Left lung (tissue), 10 donors: ENCODE data around the gene PKD1. TPM values are rescaled to one million over a fixed set of nuclear protein-coding genes. Genes with fewer than 3 reads are reported as not detected.

Source experiments
- ATAC-seq: fragments of 200-7000 bp; cut with Tn5 transposase; one replicate; pipeline ENCODE4 v1.9.1; 2020; ENCODE audit warnings: moderate library complexity
- DNase-seq, 4 donors: peaks; one replicate each; pipeline ENCODE4 v3.0.0-alpha.2; 2013 to 2020
- H3K27ac ChIP-seq, 2 donors: fragments of 200-600 bp; sonication (generic) in 1 of 2; one replicate each; pipeline versions ENCODE4 v1.5.0 to v1.8.0; 2020 to 2021
- H3K27me3 ChIP-seq, 2 donors: fragments of 200-600 bp; sonication (generic) in 1 of 2; one replicate each; pipeline versions ENCODE4 v1.5.0 to v1.8.0; 2020 to 2021
- H3K36me3 ChIP-seq, 2 donors: fragments of 200-600 bp; sonication (generic) in 1 of 2; one replicate each; pipeline versions ENCODE4 v1.5.0 to v1.8.0; 2020 to 2021
- H3K4me1 ChIP-seq, 2 donors: fragments of 200-600 bp; one replicate each; pipeline ENCODE4 v1.8.0; 2021
- H3K4me3 ChIP-seq, 2 donors: fragments of 200-600 bp; sonication (generic) in 1 of 2; one replicate each; pipeline versions ENCODE4 v1.5.0 to v1.8.0; 2020 to 2021; ENCODE audit warnings: mild to moderate bottlenecking in 1 of 2
- H3K9me3 ChIP-seq, 2 donors: fragments of 200-600 bp; sonication (generic) in 1 of 2; one replicate each; pipeline versions ENCODE4 v1.5.0 to v1.8.0; 2020 to 2021
- intact Hi-C, 2 donors: fragments of 100-400 bp; cut with DNase I; formaldehyde crosslinking; loops; one replicate each; pipeline versions ENCODE4 v1.11.2 to v1.14.2; 2022
- polyA plus RNA-seq, 6 donors: library from polyadenylated mRNA; unstranded; fragments of 120-200 nt; gene quantifications; one replicate each; pipeline ENCODE4 v1.2.1, GENCODE V29; 2013; ENCODE audit not compliant: insufficient read length in 6 of 6
- total RNA-seq, 2 donors: library from RNA; stranded (reverse); fragmentation: NEBNext Ultra II Directional; extraction: Animal tissue kit (Norgen Biotek cat#: 25700); gene quantifications; one replicate each; pipeline ENCODE4 v1.2.1, GENCODE V29; 2021
- TF ChIP-seq, protein P1 (sequence below), 2 donors: fragments of 200-600 bp; sonication (generic) in 1 of 2; IDR thresholded peaks; one replicate each; pipeline versions ENCODE4 v1.5.0 to v1.8.0; 2021; ENCODE audit warnings: antibody characterized with exemption in 2 of 2
- donor health status: DM: no; HTN: yes; CAD: no.
- donor health status: DM: no; HTN: no; CAD: no.

The PKD1 gene
- total and polyA plus RNA-seq, 8 donors, result 63.2 to 165 (median 101) TPM

DNA sequence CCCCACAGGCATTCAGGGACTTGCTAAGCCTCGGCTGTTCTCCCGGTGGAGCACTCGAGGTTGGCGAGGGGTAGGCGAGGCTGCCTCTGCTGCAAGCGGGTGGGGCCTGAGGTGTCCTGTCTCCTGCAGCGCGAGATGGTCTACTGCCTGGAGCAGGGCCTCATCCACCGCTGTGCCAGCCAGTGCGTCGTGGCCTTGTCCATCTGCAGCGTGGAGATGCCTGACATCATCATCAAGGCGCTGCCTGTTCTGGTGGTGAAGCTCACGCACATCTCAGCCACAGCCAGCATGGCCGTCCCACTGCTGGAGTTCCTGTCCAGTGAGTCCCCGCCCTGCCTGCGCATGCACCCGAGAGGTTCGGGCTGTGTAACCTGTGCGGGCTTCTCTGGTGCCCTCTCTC, 61.6 kb downstream of the PKD1 start:
- Histone ChIP-seq H3K9me3 (no peaks in the 10 kb centered on the region), H3K36me3 (peaks cover 0 to 97% of the 10 kb centered on the region in 2 donors), H3K4me3 (no peak overlapping the region), H3K4me1 (no peaks in the 10 kb centered on the region), H3K27ac (no peak overlapping the region), H3K27me3 (no peaks in the 10 kb centered on the region)
- no peak for DNase-seq
- intact Hi-C loops, result no loop called here
- no peak for ATAC-seq
- TF ChIP-seq, protein P1, sequence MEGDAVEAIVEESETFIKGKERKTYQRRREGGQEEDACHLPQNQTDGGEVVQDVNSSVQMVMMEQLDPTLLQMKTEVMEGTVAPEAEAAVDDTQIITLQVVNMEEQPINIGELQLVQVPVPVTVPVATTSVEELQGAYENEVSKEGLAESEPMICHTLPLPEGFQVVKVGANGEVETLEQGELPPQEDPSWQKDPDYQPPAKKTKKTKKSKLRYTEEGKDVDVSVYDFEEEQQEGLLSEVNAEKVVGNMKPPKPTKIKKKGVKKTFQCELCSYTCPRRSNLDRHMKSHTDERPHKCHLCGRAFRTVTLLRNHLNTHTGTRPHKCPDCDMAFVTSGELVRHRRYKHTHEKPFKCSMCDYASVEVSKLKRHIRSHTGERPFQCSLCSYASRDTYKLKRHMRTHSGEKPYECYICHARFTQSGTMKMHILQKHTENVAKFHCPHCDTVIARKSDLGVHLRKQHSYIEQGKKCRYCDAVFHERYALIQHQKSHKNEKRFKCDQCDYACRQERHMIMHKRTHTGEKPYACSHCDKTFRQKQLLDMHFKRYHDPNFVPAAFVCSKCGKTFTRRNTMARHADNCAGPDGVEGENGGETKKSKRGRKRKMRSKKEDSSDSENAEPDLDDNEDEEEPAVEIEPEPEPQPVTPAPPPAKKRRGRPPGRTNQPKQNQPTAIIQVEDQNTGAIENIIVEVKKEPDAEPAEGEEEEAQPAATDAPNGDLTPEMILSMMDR (IDR thresholded peaks at IDR 0.05), result no peak

DNA sequence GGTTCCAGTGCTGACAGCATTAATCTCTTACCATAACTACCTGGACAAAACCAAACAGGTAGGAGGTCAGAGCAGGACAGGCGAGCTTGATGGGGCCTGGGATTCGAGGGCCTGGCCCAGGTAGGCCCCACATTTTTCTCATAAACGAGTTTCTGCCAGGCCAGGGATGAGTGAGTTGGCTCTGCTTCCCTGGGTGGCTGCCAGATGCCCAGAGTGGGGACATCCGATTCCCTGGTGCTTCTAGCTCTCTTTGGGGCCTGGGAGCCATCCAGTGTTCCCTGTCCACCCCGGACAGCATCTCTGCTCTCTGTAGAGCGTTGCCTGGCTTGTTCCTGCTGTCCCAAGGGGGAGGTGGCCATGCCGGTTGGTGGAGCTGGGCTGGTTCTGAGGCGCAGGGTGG, 62.8 kb downstream of the PKD1 start:
- no peak overlapping the region for H3K27ac ChIP-seq
- H3K4me3 ChIP-seq, result no peak overlapping the region
- TF ChIP-seq, protein P1 (IDR thresholded peaks at IDR 0.05), result no peak
- intact Hi-C loops, result no loop called here
- ATAC-seq (no peak), DNase-seq (no peak)
- no peaks in the 10 kb centered on the region for H3K4me1 ChIP-seq
- no peaks in the 10 kb centered on the region for H3K27me3 ChIP-seq
- no peaks in the 10 kb centered on the region for H3K9me3 ChIP-seq
- H3K36me3 ChIP-seq, result peaks cover 0 to 97% of the 10 kb centered on the region in 2 donors

DNA sequence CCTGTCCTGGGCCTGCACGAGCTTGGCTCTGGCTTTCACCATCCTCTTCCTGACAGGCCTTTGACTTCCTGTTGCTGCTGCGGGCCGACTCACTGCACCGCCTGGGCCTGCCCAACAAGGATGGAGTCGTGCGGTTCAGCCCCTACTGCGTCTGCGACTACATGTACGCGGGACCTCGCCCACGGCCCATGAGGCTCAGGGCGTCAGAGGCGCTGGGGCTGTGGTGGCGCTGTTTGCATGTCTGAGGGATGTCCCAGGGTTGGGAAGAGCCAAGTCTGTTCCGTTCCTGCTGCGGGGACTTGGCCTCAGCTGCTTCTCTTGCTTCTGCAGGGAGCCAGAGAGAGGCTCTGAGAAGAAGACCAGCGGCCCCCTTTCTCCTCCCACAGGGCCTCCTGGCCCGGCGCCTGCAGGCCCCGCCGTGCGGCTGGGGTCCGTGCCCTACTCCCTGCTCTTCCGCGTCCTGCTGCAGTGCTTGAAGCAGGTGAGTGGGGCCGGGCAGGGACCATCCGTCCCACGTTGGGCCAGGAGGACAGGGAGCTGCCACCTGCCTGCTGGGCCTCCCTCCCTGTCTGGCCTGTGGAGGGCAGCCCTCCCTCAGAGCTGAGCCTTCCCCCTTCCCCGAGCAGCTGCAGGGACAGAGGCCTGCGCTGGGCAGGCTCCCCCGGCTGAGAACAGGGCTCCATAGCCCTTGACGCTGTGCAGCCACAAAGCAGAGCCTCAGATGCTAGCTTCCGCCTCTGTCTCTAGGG, 64.1 kb downstream of the PKD1 start:
- no peaks in the 10 kb centered on the region for H3K9me3 ChIP-seq
- peaks cover 0 to 97% of the 10 kb centered on the region in 2 donors for H3K36me3 ChIP-seq
- no peak overlapping the region for H3K4me3 ChIP-seq
- ATAC-seq (no peak), DNase-seq (no peak)
- intact Hi-C loops, result no loop called here
- H3K27me3 ChIP-seq, result no peaks in the 10 kb centered on the region
- no peak overlapping the region for H3K27ac ChIP-seq
- TF ChIP-seq, protein P1 (IDR thresholded peaks at IDR 0.05), result no peak
- no peaks in the 10 kb centered on the region for H3K4me1 ChIP-seq

DNA sequence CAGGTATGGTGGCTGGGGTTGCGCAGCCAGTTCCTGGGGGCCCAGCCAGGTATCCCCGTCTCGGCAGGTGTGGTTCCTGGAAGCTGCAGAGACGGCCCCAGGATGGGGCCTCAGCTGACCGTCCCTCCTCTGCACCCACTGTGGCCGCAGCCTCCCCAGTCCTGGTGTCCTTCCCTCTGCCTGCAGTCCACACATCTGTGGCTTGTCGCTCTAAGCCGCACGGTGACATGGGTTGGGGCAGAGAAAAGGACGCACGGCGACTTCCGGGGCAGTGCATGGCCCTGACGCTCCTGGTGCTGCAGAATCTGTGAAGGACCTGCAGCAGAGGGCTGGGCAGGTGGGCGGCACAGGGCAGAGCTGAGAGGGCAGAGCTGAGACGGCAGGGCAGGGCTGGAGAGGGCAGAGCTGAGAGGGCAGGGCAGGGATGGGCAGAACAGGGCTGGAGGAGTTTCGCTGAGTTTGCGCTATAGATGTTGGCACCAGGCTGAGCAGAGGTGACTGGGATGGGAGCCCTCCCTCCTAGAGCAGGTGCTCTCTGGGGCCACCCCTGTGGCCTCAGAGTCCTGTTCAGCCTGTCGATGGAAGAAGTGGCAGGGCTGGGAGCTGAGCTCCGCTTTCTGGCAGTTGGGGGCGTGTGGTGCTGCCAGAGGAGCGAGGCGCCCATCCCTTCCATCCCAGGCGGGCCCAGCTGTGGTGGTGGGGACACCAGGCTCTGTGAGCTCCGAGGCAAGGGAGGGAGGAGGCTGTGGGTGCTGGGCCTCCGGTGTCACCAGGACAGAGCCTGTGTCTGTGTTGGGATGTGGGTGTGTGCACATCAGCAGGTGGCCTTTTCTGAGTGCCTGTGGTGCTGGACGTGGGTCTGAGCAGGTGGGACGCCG, 64.9 kb downstream of the PKD1 start:
- DNase-seq, result no peak
- no peak overlapping the region for H3K4me3 ChIP-seq
- ATAC-seq, result no peak
- no peaks in the 10 kb centered on the region for H3K4me1 ChIP-seq
- no peaks in the 10 kb centered on the region for H3K27me3 ChIP-seq
- TF ChIP-seq, protein P1 (IDR thresholded peaks at IDR 0.05), result no peak
- H3K9me3 ChIP-seq, result no peaks in the 10 kb centered on the region
- intact Hi-C loops, result no loop called here
- H3K27ac ChIP-seq, result no peak overlapping the region
- H3K36me3 ChIP-seq, result peaks cover 0 to 97% of the 10 kb centered on the region in 2 donors

DNA sequence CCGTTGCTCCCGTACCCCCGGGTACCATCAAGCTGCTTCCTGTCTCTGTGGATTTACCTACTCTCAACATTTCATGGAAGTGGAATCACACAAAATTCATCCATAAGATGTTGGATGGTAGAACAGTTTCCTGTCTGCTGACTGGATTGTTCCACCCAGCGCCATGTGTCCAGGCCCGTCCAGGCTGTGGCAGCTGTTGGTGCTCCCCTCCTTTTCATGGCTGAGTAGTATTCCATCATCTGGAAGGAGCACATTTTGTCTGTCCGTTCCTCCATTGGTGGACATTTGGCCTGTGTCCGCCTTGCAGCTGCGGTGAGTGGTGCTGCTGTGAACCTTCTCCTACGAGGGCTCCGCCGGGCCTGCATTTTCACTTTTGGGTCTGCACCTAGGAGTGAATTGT, 69.6 kb downstream of the PKD1 start:
- TF ChIP-seq, protein P1 (IDR thresholded peaks at IDR 0.05), result no peak
- peaks cover 0 to 97% of the 10 kb centered on the region in 2 donors for H3K36me3 ChIP-seq
- DNase-seq (no peak), ATAC-seq (no peak)
- no peaks in the 10 kb centered on the region for H3K4me1 ChIP-seq
- H3K27ac ChIP-seq, result no peak overlapping the region
- H3K4me3 ChIP-seq, result no peak overlapping the region
- no peaks in the 10 kb centered on the region for H3K27me3 ChIP-seq
- H3K9me3 ChIP-seq, result no peaks in the 10 kb centered on the region
- intact Hi-C loops, result no loop called here
